Activated CD4-positive, alpha-beta T cell treated with anti-CD3 and anti-CD28 coated beads for 4 hours (primary cell): Measurements from ENCODE around the gene C1orf167.

Source experiments
- DNase-seq, 2 donors: peaks; one replicate each; pipeline ENCODE4 v3.0.0-alpha.2; 2020

The C1orf167 gene

DNA sequence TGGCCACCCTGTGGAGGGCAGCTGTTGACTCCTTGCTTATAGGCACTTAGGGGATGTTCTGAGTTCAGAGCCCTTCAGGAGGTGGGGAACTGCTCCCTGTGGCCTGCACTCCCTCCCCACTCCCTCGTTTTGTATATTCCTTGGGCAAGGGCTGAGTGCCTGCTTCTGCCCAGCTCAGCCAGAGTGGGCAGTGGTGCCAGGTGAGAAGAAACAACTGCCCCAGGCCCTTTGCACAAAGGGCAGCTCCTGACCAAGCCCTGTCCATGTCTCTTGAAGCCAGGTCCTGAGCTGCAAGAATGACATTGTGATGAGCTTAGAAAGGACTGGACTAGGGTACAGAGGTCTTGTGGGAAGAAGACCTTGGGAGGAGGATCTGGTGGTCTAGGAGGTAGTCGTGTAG lies 23.9 kb upstream of the C1orf167 start:
- DNase-seq = no peak

DNA sequence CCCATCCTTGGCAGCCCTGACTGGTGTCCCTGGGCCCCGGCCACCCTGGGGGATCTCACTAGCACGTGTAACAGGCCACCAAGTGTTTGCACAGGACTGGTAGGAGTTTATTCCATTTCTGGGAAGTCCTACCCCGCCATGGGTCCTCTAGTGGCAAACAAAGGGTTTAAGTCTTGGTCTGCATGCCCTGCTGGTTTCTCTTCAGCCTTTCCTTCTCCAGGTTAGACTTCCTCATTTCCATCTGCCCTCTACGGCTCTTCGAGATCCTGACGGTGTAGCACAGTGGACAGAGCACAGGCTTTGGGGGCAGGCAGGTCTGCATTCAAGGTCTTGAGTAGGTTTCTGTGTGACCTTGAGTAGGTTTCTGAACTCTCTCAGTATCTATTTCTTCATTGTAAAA lies 23.2 kb upstream of the C1orf167 start:
- DNase-seq = no peak

DNA sequence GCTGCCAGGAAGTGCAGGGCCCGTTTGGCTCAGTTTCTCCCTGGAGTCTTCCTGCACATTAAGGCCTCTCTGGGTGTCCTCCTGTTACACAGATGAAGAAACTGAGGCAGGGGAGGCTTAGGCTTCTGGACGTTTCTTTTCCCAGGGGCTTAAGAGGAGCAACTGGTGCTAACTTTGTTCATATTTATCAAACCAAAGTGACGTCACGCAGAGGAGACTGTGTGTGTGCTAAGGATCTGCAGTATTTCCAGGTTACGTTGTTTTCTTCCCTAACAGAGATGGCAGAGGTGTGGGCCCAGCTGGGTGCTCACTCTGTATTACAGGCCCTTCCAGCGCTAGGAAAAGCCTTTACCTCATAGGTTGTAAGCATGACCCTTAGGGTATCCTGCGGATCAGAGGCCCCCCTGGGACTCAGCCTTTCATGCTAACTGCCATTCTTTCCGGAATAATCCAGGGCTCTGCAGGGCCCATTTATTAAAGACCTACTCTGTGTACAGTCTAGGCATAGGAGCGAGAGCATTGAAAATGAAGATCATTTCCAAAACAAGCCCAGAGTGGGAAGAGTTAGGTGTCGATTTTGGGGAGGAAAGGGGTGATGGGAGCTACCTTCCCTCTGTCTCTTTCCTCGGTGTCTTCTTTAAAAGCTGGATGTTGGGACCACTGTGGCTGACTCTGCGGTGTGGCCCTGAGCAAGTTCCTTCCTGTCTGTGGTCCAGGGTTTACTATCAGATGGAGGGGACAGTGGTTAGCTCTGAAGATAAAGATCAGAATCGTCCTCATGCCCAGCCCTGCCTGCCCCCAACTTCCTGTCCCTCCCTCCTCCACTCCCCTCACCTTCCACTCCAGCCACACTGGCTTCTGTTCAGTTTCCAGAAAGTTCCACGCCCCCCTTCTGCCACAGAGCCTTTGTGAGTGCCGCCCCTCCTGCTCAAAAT lies 21.5 kb upstream of the C1orf167 start:
- no peak for DNase-seq

DNA sequence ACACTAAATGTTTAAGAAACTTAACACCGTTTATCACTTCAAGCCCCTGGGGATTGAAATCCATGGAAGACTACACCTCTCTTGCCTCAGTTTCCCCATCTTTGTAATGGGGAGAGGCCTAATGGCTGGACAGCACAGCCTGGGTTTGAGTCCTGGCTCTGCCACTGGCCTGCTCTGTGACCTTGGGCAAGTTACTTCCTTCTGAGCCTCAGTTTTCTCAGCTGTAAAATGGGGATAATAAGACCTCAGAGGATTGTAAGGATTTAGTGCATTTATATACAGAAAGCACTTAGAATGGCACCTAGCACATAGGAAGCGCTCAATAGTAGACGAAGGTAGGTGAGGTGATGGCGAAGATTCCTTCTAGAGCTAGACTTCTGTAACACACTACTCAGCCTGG lies 20.5 kb upstream of the C1orf167 start:
- no peak for DNase-seq

DNA sequence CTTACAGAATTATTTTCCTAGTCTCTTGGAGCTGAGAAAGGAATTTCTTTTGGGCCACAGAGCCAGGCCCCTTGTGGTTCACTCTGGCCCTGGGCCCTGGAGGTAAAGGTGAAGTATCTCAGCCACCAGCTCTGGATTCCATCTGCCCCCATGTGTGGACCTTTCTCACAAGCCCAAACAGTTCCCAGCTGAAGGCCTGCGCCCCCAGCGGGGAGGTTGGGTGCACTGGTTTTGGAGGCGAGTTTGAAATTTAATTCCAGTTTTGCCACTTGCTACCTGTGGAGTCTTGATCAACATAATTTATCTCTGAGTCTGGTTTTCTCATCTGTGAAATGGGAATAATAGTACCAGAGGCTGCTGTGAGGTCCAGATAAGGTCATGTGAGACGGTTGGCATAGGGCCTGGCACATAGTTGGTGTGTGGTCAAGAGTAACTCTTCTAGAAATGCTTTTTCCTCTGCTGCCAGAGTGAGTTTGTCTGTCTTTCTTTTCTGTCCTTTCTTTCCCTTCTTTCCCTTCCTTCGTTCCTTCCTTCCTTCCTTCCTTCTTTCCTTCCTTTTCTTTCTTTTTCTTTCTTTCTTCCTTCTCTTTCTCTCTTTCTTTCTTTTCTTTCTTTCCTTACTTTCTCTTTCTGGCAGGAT lies 20.0 kb upstream of the C1orf167 start:
- no peak for DNase-seq

DNA sequence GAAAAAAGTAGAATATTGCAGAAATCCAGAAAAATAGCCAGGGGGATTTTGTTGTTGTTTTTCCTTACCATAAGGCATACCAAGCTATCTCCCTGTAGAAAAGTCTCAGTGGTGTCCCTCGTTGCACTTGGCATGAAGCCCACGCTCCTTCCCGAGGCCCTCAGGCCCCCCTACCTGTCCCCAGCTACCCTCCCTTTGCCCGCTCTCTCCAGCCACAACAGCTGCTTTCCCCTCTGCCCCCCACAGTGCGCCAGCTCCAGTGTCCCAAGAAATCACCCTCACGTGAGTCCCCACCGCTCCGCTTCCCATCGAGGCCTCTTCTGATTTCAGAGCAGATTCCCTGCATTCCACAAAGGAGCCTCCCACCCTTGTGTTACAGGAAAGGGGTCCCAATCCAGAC lies 17.7 kb upstream of the C1orf167 start:
- no peak for DNase-seq

DNA sequence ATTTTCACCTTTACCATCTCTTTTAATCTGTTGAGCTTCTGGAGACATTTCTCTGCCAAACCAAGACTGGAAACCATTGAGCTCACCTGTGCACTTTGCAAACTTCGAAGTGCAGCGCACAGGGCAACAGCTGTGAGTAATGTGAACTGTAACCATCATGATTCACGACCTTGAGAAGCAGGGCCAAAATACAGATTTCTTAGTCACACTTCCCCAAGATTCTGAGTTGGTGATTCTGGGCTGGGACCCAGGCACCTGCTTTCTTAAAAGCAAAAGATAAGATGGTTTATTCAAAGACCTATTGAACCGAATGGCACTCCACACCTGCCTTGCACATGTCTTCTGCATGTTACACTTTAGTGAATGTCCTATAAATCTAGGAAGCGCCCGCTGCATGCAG lies 15.9 kb upstream of the C1orf167 start:
- DNase-seq = no peak

DNA sequence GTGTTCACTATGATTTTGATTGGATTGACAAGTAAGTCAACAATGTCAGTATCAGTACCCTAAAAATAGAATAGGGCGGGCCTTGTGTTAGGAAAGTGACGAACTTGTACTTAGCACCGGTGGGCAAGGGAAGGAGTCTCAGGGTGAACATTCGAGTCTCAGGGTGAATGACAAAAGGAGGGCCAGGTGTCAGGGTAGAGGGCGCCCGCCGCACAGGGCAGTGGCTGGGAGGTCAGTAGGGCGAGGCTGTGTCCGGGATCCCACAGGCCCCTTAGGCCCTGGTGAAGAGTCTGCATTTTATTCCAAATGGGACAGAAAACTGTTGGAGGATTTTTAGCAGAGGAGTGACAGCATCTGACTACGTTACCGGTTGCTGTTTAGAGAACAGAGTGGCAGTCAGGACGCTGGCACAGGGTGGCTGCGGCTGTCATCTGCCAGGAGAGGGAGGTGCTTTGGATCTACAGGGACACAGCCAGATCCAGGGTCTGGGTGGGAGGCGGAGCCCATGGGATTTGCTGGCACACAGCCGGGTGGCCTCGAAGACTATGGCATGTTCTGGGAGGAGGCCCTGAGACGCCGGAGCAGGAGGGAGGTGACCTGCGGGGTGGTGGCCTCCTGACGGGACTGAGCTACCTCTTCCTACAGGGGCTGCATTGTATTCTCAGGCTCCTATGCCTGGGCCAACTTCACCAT lies 15.1 kb upstream of the C1orf167 start:
- no peak for DNase-seq

DNA sequence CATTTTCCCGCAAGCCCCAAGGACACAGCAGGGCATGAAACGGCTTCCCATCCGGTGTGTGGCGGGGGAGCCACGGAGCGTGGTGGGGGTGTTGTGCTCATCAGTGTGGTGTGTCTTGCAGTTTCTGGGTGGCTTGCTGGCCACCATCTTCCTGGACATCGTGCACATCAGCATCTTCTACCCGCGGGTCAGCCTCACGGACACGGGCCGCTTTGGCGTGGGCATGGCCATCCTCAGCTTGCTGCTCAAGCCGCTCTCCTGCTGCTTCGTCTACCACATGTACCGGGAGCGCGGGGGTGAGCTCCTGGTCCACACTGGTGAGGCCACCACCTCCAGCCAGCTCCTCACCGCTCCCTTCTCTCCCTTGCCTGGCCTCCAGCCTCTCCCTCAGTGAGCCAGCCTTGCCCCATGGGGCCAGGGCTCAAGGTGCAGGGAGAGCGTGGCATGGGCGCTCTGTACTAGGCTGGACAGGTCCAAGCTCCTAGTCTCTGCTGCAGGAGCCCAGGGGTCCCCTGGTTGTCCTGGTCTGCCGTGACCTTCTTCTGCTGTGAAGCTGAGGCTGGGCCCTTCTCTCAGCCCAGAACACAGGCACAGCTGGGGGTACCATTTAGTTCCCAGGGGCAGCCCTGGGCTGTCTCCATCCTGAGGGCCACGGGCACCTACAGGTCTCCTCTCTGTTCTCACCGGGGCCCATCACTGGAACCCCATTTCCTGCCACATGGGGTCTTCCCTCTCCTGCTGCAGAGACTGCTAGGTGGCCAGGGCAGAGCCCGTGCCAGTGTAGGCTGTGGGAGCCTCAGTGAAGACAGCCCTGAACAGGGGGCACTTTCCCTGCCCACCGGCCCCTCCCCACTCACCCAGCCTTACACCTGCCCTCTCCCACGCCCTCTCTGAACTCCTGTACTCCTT lies 13.4 kb upstream of the C1orf167 start:
- DNase-seq = no peak

DNA sequence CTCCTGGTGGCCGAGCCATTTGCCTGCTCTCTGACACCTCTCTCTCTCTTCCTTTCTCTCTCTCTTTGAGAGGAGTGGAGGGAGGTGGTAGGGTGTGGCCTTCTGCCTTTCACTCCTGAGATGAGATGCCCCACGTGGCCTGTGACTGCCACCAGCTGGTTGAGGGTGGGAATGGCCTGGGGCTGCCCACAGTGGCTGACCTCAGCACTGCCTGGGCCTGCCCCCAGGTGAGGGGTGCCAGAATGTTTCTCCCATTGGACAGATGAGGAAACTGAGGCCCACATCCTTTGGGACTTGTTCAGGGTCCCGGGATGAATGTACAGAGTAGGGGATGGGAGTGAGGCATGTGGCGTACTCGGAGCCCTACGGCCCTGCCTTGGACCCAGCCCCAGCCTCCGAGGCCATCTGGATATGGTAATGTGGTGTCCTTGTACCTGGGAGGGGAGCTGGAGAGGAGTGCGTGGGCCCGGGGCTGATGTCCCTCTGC lies 12.7 kb upstream of the C1orf167 start:
- peak; percentile 24 to 36 for DNase-seq

DNA sequence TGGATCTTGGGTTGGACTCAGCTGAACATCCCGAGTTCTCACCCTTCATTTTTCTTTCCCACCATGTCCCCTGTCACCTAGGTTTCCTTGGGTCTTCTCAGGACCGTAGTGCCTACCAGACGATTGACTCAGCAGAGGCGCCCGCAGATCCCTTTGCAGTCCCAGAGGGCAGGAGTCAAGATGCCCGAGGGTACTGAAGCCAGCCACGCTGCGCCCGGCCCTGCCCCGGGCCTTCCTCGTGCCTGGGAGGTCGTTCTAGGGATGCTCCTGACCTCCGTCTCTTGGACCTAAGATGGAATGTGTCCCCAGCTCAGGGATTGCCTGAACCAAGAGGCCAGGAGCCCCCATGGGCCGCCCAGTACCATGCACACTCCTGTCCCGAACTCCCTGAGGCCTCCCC lies 12.0 kb upstream of the C1orf167 start:
- DNase-seq = no peak

DNA sequence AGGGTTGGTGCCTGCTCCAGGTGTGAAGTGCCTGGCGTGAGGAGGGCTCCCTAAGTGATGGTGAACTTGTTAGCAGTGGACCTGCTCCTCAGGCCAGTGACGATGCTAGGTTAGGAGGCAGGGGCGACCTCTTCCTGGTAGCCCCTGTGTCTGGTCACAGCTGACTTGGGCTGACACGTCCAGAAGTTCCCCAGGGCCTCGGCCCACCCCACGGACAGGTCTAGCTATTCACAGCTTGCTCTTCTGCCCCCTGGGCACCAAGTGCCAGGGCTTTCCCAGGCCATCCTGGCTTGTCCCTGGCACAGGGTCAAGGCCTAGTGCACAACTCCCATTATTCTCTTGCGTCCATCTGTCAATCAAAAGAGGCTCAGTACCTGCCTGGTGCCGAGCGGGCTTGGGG lies 10.9 kb upstream of the C1orf167 start:
- DNase-seq = no peak

DNA sequence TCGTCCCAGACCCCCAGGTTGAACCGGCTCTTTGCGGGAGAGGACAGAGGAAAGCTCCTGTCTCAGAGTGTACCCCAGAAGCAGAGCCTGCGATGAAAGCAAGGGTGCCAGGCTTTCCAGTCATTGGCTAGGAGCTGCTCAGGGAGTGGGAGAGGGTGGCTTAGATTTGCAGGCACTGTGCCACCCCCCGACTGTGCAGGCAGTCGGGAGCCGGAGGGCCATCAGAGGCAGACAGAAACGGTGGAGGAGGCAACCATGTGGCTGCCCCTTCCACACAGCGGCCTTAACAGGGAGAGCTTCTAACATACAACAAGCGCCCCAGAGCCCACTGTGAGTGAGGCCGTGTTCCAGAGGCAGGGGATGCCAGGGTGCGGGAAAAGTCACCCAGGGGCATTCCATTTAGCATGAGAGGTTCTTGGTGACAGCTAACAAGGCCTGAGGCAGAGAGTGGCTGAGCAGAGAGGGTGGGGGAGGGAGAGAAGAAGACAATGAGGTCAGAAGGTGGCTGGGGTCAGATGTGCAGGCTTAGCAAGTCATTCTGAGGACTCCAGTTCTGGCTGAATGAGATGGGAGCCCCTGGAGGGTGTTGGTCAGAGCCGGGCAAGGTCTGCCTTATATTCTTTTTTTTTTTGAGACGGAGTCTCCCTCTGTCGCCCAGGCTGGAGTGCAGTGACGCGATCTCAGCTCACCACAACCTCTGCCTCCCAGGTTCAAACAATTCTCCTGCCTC lies 9.5 kb upstream of the C1orf167 start:
- DNase-seq = no peak

DNA sequence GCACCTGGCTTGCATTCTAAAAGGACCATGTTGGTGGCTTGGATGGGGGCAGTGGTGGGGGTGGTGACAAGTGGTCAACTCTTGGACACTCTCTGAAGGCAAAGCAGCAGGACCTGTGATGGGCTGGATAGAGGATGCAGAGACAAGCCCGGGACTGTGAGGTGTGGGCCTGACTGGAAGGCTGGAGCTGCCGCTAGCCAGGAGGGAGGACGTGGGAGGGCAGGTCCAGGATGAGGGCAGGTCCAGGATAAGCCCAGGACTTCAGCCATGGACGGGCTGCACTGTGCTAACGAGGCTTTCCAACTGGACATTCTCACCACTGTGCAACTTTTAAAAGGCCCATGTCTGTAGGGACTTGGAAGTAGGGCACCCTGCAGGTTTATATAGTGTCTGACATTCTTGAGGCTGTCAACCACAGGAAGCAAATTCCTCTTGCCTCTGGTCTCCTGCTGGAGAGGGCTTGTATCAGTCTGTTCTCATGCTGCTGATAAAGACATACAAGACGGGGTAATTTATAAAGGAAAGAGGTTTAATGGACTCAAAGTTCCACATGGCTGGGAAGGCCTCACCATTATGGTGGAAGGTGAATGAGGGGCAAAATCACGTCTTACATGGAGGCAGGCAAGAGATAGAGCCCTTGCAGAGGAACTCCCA lies 8.3 kb upstream of the C1orf167 start:
- DNase-seq = no peak

DNA sequence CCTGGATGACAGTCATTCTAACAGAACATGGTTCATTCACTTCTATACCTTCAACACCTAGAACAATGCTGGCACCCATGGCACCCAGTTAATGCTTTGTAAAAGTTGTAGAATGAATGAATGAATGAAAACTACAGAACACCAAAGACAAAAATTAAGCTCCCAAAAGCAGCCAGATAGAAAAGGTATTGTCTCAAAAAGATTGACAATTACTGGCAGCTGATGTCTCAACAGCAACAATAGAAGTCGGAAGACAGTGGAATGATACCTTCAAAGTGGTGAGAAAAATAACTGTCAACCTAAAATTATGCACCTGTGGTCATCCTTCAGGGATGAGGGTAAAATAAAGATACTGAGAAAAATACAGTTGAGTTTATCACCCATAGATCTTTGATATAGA lies 4.9 kb upstream of the C1orf167 start:
- no peak for DNase-seq

DNA sequence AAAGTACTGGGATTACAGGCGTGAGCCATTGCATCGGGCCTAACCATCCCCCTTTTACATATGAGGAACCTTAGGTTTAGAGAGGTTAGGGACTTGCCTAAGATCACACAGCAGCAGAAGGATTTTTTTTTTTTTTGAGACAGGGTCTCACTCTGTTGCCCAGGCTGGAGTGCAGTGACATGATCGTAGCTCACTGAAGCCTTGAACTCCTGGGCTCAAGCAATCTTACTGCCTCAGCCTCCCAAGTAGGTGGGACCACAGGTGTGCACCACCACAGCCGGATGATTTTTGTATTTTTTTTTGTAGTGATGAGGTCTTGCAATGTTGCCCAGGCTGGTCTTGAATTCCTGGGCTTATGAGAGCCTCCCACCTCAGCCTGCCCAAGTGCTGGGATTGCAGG lies 2.2 kb upstream of the C1orf167 start:
- DNase-seq = no peak

DNA sequence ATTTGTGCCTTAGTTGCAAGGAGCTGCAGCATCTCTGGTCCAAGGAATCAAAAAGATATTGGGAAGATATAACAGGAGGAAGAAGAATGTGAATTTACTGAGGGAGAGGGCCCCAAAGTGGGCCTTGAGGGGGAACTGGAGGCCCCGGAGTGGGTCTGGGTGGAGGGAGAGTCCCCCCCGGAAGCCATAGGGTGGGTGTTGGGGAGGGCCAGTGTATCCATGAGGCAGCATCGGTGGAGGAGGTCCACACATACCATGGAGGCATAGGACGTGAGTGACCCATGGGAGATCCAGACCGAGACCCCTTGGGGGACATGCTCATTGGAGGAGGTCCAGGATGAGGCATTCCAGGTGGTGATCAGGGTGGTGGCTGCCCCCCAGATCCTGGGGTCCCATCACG lies 708 bp upstream of the C1orf167 start:
- no peak for DNase-seq

DNA sequence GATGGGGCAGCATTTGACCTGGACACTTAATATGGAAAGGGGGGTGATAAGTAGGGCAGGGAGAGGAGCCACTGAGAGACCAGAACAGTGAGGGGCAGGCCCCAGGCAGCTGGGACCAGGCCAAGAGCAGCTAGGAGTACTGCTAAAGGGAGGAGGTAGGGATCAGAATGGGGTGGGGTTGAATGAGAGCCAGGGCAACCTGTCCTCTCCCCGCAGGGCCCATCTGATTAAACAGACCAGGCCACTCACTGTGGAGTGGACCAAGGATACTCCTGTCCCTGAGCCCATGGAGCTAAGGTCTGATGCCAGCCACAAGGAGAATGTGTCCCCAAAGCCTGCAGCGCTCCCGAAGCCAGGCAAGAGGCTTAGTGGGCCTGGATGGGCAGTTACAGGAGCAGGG lies 2.1 kb downstream of the C1orf167 start:
- DNase-seq = no peak

DNA sequence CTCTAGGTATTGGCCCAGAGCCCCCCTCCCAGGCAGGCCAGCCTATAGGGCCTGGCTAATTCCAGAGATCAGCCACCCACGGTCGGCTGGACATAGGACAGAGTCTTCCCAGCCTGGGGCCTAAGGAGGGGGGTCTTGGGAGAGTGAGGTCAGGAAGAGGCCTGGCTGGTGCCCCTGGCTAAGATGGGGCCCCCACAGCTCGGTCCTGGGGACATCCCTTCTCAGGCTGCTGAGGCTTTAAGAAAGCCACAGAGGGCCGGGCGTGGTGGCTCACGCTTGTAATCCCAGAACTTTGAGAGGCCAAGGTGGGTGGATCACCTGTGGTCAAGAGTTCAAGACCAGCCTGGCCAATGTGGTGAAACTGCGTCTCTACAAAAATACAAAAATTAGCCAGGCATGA lies 2.5 kb downstream of the C1orf167 start:
- DNase-seq = no peak

DNA sequence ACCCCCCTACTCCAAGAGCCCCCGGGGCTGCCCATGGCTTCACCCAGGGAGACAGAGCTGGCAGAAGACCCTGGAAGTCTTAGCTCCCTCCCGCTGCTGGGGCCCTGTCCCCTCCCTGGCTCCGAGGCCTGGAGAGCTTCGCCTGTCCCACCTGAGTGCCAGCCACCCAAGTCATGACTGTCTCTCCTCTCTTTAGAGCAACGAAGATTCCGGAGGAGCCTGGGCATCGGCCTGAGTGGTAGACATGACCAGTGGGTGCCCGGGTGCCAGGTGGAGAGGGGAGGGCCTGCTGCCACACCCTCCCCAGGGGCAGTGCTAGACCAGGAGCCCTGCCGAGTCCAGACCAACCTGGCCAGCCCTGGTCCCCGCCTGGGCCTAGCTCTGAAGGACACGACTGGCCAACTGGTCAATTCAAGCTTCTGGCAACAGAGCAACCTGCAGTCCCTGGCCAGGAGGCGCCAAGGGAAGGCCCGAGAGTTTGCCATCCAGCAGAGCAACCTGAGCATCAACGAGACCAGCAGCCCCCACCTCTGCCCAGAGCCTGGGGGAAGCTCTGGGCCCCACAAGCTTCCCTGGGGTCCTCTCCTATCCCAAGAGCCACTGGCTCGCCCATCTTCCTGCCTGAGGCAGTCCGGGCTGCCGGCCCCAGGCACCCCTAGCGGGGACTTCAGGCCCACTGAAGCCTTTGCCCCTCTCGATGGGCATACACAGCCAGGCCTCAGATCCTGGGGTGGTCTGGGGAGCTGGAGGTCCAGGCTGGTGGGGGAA lies 3.9 kb downstream of the C1orf167 start:
- no peak for DNase-seq

DNA sequence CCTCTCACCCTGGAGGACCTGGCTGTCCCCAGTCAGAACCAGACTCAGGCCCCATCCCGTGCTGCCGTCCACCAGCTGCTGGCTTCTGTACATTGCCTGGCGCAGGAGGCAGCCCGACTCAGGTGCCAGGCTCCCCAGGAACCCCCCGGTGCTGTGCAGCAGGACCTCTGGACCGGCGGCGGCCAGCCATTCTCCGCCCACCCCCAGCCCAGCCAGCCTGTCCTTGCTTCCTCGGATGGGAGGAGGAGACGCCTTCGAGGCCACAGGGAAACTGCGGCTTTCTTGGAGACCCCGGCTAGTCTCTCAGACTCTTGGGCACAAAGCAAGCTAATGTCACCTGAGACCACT lies 4.4 kb downstream of the C1orf167 start:
- no peak for DNase-seq
